Neural progenitor cell (in vitro differentiated cells): ENCODE measurements around the gene RIPOR2. TPM values are rescaled to one million over a fixed set of nuclear protein-coding genes. Genes with fewer than 3 reads are reported as not detected.

Source experiments
- DNase-seq: peaks from one replicate; pipeline ENCODE4 v3.0.0-alpha.2; 2016; ENCODE audit warnings: low spot score
- H2AFZ ChIP-seq: fragments of 200-600 bp; sonication (generic); replicated peaks from 2 replicates; pipeline ENCODE4 v1.6.1; 2016; ENCODE audit warnings: antibody characterized with exemption
- H3F3A ChIP-seq: fragments of 200-600 bp; sonication (generic); 2 replicates; pipeline ENCODE4 v1.6.1; 2016; ENCODE audit warnings: antibody characterized with exemption, low read depth
- H3K27ac ChIP-seq: fragments of 200-600 bp; sonication (generic); 2 replicates; pipeline ENCODE4 v1.5.1; 2016; ENCODE audit warnings: mild to moderate bottlenecking
- H3K27me3 ChIP-seq: fragments of 200-600 bp; sonication (generic); 2 replicates; pipeline ENCODE4 v1.6.1; 2016; ENCODE audit warnings: mild to moderate bottlenecking, moderate library complexity
- H3K36me3 ChIP-seq: fragments of 200-600 bp; sonication (generic); 2 replicates; pipeline ENCODE4 v1.5.1; 2016
- H3K4me1 ChIP-seq: fragments of 200-600 bp; sonication (generic); 2 replicates; pipeline ENCODE4 v1.6.1; 2016; ENCODE audit warnings: mixed run types
- H3K4me2 ChIP-seq: fragments of 200-600 bp; sonication (generic); 2 replicates; pipeline ENCODE4 v1.6.1; 2016
- H3K4me3 ChIP-seq: fragments of 200-600 bp; sonication (generic); 2 replicates; pipeline ENCODE4 v1.5.1; 2016
- H3K79me2 ChIP-seq: fragments of 200-600 bp; sonication (generic); 2 replicates; pipeline ENCODE4 v1.6.1; 2016; ENCODE audit warnings: low read depth
- H3K9ac ChIP-seq: fragments of 200-600 bp; sonication (generic); 2 replicates; pipeline ENCODE4 v1.6.1; 2016
- H3K9me3 ChIP-seq: fragments of 200-600 bp; sonication (generic); 2 replicates; pipeline ENCODE4 v1.5.1; 2016; ENCODE audit warnings: low read depth
- H4K20me1 ChIP-seq: fragments of 200-600 bp; sonication (generic); 2 replicates; pipeline ENCODE4 v1.6.1; 2016; ENCODE audit warnings: low read depth
- H3K27ac Mint-ChIP-seq: 3 replicates; pipeline ENCODE4 v1.8.0; 2021; ENCODE audit warnings: mixed read lengths
- H3K27me3 Mint-ChIP-seq: 2 replicates; pipeline ENCODE4 v1.8.0; 2022; ENCODE audit warnings: low read depth, mild to moderate bottlenecking, inconsistent platforms, moderate library complexity, mixed read lengths; ENCODE audit not compliant: insufficient read depth
- H3K36me3 Mint-ChIP-seq: 3 replicates; pipeline ENCODE4 v1.8.0; 2021; ENCODE audit warnings: mixed read lengths
- H3K4me1 Mint-ChIP-seq: 3 replicates; pipeline ENCODE4 v1.8.0; 2021; ENCODE audit warnings: mixed read lengths
- H3K4me3 Mint-ChIP-seq: 3 replicates; pipeline ENCODE4 v1.8.0; 2021; ENCODE audit warnings: mild to moderate bottlenecking, moderate library complexity, mixed read lengths
- H3K9me3 Mint-ChIP-seq: 3 replicates; pipeline ENCODE4 v1.8.0; 2020; ENCODE audit warnings: mixed read lengths
- CTCF ChIP-seq: fragments of 200-600 bp; sonication (generic); IDR thresholded peaks from 2 replicates; pipeline ENCODE4 v1.5.1; 2017; ENCODE audit warnings: antibody characterized with exemption, mild to moderate bottlenecking
- EZH2 ChIP-seq: fragments of 200-600 bp; sonication (generic); IDR thresholded peaks from 2 replicates; pipeline ENCODE4 v1.6.1; 2017; ENCODE audit warnings: antibody characterized with exemption, mild to moderate bottlenecking, moderate library complexity
- EZH2phosphoT487 ChIP-seq: fragments of 200-600 bp; sonication (generic); IDR thresholded peaks from 2 replicates; pipeline ENCODE4 v1.6.1; 2017; ENCODE audit warnings: antibody characterized with exemption
- total RNA-seq: library from RNA; depleted of rRNA; stranded (reverse); fragments of >200 nt; gene quantifications from 2 replicates; pipeline ENCODE4 v1.2.3, GENCODE V29; 2015; ENCODE audit warnings: low replicate concordance

RIPOR2 gene
- total RNA-seq: 0.26 and 1.1 TPM in 2 replicates

GRCh38 chr6:24935366-24936152 lies at the start of gene RIPOR2:
TSS of gene RIPOR2 (minus strand) at chr6:24935960. CDS start at chr6:24935898, 62 bp downstream.
- peak within 1 kb of the TSS; percentile 48 for H3K4me3 Mint-ChIP-seq
- H3K36me3 ChIP-seq: no peaks in the 10 kb centered on the region
- H3K27me3 ChIP-seq: no peaks in the 10 kb centered on the region
- no peaks in the 10 kb centered on the region for H3K9me3 Mint-ChIP-seq
- H3K79me2 ChIP-seq: no peaks in the 10 kb centered on the region
- no peak within 1 kb of the TSS for H3K9ac ChIP-seq
- peak; percentile 67 for DNase-seq
- peaks cover 41% of the 10 kb centered on the region for H3K4me1 Mint-ChIP-seq
- peaks cover 30% of the 10 kb centered on the region for H3K4me1 ChIP-seq
- no peak within 1 kb of the TSS for H3K27ac ChIP-seq
- TF ChIP-seq EZH2phosphoT487 (no peak), CTCF (peak; percentile 30), EZH2 (no peak)
- no peaks in the 10 kb centered on the region for H3K36me3 Mint-ChIP-seq
- peak within 1 kb of the TSS; percentile 39 for H3K27ac Mint-ChIP-seq
- no peak within 1 kb of the TSS for H3K4me3 ChIP-seq
- H3F3A ChIP-seq: peaks cover 11% of the 10 kb centered on the region
- no peaks in the 10 kb centered on the region for H3K9me3 ChIP-seq
- H2AFZ ChIP-seq: no peak within 1 kb of the TSS
- H3K27me3 Mint-ChIP-seq: peaks cover 11% of the 10 kb centered on the region
- H3K4me2 ChIP-seq: peak within 1 kb of the TSS; percentile 46
- H4K20me1 ChIP-seq: no peaks in the 10 kb centered on the region

- DNase-seq: peak; percentile 88
- peak overlapping the region; percentile 64 for H3K27ac Mint-ChIP-seq
These were observed 49.6 kb upstream of the RIPOR2 start for GRCh38 chr6:24985323-24985722.

GRCh38 chr6:24982231-24982630 lies 46.5 kb upstream of the RIPOR2 start:
- H3K36me3 ChIP-seq: no peaks in the 10 kb centered on the region
- H3K79me2 ChIP-seq: no peaks in the 10 kb centered on the region
- no peak overlapping the region for H3K4me2 ChIP-seq
- peaks cover 58% of the 10 kb centered on the region for H3K4me1 ChIP-seq
- peaks cover 4% of the 10 kb centered on the region for H3K27me3 ChIP-seq
- peaks cover 46% of the 10 kb centered on the region for H3F3A ChIP-seq
- H3K36me3 Mint-ChIP-seq: peaks cover 4% of the 10 kb centered on the region
- no peak overlapping the region for H3K9ac ChIP-seq
- TF ChIP-seq CTCF (no peak), EZH2 (no peak), EZH2phosphoT487 (no peak)
- H3K9me3 Mint-ChIP-seq: peaks cover 8% of the 10 kb centered on the region
- H3K4me3 Mint-ChIP-seq: no peak overlapping the region
- H3K27me3 Mint-ChIP-seq: peaks cover 2% of the 10 kb centered on the region
- H4K20me1 ChIP-seq: no peaks in the 10 kb centered on the region
- DNase-seq: no peak
- no peak overlapping the region for H2AFZ ChIP-seq
- no peaks in the 10 kb centered on the region for H3K9me3 ChIP-seq
- H3K4me3 ChIP-seq: no peak overlapping the region
- no peak overlapping the region for H3K27ac Mint-ChIP-seq
- H3K27ac ChIP-seq: no peak overlapping the region
- peaks cover 48% of the 10 kb centered on the region for H3K4me1 Mint-ChIP-seq

More at GRCh38 chr6:24985323-24985722, 49.6 kb upstream of the RIPOR2 start:
- Histone ChIP-seq H3K9me3 (no peaks in the 10 kb centered on the region), H3K4me2 (peak overlapping the region; percentile 54), H4K20me1 (no peaks in the 10 kb centered on the region), H3K4me3 (no peak overlapping the region), H3K4me1 (peaks cover 45% of the 10 kb centered on the region), H3K36me3 (no peaks in the 10 kb centered on the region), H2AFZ (no peak overlapping the region), H3K79me2 (no peaks in the 10 kb centered on the region), H3K27ac (no peak overlapping the region), H3K27me3 (peaks cover 4% of the 10 kb centered on the region), H3F3A (peaks cover 41% of the 10 kb centered on the region), H3K9ac (no peak overlapping the region)
- TF ChIP-seq EZH2 (no peak), EZH2phosphoT487 (peak; percentile 92), CTCF (no peak)
- peaks cover 45% of the 10 kb centered on the region for H3K4me1 Mint-ChIP-seq
- H3K4me3 Mint-ChIP-seq: no peak overlapping the region
- H3K36me3 Mint-ChIP-seq: peaks cover 5% of the 10 kb centered on the region
- H3K9me3 Mint-ChIP-seq: peaks cover 20% of the 10 kb centered on the region
- H3K27me3 Mint-ChIP-seq: peaks cover 2% of the 10 kb centered on the region
